Posterior vena cava (tissue), 2 donors: ENCODE data around the gene PCBP4. TPM values are rescaled to one million over a fixed set of nuclear protein-coding genes. Genes with fewer than 3 reads are reported as not detected.

Source experiments
- DNase-seq: peaks from one replicate; pipeline ENCODE4 v3.0.0-alpha.2; 2020; ENCODE audit warnings: low spot score
- intact Hi-C, 2 donors: fragments of 100-400 bp; cut with DNase I; formaldehyde crosslinking; loops; one replicate each; pipeline versions ENCODE4 v1.14.1 to v1.14.2; 2022 to 2023
- total RNA-seq, 2 donors: library from RNA; stranded (reverse); fragmentation: NEBNext Ultra II Directional; extraction: Animal tissue kit (Norgen Biotek cat#: 25700); gene quantifications; one replicate each; pipeline ENCODE4 v1.2.1, GENCODE V29; 2021
- donor health status: DM: yes; HTN: yes; CAD: no.
- donor health status: DM: yes; HTN: yes; CAD: no.

PCBP4 gene
- total RNA-seq, 2 donors from 2014 or later = 48.9 to 53.2 TPM

DNA sequence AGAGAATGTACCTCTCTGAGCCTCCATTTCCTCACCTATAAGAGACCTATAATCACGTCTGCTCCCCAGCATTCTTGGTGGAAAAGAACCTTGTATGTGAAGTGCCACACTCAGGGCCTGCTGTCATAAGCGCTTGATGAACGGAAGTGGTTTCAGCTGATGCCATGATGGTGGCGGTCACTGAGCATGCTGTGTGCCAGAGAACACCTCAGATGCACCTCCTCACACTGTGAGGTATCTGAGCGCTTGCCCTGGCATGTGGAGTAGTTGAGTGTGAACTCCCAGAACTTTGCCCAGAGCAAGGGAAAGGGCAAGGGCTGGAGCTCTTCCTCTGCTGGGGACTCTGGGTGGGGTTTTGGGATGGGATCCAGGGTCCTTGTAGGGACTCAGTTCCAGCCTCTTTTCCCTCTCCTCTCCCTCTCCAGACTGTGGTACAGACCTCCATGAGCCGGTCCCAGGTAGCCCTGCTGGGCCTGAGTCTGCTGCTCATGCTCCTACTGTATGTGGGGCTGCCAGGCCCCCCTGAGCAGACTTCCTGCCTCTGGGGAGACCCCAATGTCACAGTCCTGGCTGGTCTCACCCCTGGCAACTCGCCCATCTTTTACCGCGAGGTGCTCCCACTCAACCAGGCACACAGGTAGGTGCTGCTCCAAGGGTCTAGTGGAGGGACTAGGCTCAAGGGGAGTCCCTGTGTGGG lies 10.3 kb upstream of the PCBP4 start:
- intact Hi-C loops = loop anchor here in 1 of 2 donors (1.0 kb wide), 1 partner anchor 35 kb away; the partner anchor contains the start of gene PARP3
- DNase-seq = no peak

DNA sequence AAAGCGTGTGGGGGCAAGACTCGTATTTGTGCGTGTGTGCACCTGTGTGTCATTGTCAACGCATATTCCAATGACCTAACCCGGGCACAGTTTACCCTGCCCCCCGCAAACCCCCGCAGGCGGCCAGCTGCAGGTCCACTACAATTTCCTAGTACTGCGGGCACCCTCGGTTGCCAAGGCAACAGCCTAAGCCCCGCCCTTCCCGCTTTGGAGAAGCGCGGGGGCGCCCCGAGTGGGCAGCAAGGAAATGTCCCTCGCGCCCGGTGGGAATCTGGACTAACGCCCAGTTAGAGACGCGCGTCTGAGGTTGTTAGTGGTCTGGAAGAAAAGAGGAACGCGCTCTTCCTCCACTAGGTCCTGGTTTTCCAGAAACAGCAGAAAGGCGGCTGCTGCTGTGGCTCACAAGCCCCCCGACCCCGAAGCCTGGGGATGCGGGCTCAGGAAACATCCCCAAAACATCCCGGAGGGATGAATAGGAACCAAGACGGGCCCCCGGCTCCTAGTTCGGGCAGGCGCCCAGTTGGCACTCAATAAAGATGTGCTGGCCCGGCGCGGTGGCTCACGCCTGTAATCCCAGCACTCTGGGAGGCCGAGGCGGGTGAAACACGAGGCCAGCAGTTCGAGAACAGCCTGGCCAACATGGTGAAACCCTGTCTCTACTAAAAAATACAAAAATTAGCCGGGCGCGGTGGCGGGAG lies 8.7 kb upstream of the PCBP4 start:
- DNase-seq = peak; percentile 93
- intact Hi-C loops = loop anchor here in 1 of 2 donors (1.0 kb wide), 1 partner anchor 18 kb away; no protein-coding TSS in a partner anchor

DNA sequence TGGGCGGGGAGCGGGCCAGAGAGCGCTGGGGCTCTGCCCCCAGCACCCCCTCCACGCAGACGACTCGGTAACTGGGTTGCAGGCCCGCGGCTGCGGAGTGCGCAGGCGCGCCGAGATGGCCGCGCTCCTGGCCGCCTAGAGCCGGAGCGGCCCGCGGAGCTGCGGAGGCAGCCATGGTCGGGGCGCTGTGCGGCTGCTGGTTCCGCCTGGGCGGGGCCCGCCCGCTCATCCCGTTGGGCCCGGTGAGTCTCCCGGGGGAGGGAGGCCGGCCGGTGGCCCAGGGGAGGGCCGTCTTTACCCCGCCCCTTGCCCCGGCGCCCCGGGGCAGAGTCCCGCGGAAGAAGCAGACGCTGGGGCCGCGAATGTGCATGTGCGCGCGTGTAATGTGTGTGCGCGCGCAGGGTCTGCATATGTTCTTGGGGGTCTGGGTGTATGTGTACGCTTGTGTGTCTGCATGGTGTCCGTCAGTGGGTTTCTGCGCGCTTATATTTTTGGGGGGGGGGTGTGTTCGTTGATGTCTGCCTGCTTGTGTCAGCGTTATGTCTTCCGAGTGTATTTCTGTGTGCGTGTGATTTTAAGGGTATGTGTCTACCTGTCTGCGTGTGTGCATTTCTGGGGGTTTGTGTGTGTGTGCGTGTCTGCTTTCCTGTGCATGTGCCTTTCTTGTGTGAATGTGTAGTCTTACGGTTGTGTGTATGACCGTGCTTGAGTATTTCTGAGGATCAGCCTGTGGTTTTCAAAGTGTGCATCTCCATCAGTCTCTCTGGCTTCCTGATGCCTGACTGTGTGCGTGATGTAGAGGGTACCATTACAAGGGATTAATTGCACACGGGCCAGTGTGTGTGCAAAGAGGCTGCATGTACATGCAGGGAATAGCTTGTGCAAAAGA lies 8.0 kb upstream of the PCBP4 start, which contains the start of gene ABHD14A:
Gene ABHD14A, plus strand, starts transcription at position 102 of the 889 bp plus-strand sequence. Its CDS starts 72 bp downstream, at position 174.
- intact Hi-C loops = loop anchor here in 1 of 2 donors (1.0 kb wide), 1 partner anchor 19 kb away; no protein-coding TSS in a partner anchor
- DNase-seq = peak; percentile 92

DNA sequence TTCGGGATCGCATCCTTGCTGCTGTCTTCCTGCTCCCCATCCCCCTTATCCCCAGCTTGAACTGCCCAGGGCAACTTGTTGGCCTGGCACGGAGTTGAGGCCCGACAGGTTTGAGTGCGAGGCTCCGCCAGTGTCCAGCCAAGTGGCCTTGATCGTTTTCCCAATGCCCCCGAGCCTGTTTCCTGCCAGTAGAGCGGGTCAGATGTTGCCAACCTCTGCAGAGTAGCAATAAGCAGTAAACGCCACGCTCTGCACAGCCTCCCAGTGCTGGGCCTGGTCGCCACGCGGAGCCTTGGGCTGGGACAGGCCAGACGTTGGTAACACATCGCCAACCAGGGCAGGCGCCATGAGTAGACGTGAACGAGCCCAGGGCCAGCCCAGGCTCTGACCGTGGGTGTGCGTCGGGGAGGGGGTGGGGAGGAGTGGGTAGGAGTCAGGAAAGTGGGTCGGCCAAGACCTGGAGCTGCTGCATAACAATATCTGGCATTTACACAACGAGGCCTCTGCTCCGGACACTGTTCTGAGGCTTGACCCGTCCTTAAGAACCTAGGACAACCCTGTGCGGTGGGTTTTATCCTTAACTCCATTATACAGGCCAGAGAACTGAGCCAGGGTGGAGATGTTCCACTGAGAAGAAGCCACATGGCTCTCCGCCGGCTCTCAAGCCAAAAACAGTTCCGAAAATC lies 7.2 kb upstream of the PCBP4 start:
- DNase-seq = no peak
- intact Hi-C loops = no loop called here

DNA sequence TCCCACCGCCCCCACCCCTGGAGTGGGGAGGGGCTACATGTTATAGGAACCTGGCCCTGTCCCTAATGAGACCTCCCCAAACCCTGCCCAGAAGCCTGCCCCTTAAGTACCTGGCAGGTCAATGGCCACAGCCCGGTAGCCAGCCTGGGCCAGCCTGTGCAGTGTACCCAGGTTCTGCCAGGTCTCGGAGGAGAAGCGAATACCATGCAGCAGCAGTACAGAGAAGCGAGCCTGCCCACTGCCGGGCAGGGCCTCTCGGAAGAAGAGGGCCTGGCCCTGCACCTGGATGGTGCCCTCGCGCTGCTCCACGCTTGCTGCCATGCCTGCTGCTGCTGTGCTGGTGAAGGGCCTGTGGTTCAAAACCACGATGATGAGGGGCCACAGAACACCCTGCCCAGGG lies 4.1 kb upstream of the PCBP4 start:
- no peak for DNase-seq
- intact Hi-C loops = no loop called here

DNA sequence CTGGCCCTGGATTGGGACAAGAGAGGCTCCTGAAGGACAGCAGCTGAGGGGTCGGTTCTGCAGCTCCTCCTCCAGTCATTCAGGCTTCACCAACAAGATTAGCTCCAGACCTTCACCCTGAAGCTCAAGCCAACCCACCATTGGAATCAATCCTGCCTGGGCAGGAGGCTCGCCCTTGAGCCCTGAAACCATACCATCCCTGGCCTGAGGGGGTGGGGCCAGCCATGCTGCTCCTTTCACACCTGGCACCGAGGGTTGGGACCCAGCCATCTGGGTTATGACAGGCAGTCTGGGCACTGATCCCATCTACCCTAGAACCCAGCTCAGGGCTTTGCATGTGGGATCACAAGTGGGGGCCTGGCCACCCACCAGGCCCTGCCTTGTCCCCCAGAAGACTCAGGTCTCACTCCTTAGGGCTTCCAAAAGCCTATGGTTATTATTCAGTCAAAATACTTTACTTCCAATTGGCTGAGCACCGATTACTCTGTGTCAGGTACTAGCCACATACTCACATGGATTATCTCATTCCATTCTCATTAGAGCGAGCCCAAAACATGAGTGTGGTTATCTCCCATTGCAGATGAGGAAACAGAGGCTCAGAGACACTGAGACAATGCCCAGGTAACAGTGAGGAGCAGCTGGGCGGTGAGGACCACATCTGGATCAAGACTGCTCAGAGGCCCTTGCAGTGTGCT lies 3.5 kb upstream of the PCBP4 start:
- no peak for DNase-seq
- intact Hi-C loops = no loop called here

DNA sequence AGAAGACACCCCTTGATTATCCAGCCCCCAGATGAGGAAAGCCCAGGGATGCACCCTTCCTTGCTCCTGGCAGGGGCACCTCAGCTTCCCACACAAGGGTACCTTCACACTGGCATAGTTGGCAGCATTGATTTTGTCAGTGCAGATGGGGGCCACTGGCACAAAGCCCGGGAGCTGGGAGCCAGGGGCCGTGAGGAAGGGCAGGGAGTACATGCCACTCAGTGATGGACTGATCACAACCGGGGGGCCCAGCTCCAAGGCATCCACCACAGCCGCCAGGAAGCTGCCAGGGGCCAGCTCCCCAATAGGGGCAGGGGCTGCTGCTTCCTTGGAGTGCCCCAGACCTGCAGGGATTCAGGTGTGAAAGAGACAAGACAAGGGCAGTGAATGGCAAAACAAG lies 2.6 kb upstream of the PCBP4 start:
- intact Hi-C loops = no loop called here
- no peak for DNase-seq

DNA sequence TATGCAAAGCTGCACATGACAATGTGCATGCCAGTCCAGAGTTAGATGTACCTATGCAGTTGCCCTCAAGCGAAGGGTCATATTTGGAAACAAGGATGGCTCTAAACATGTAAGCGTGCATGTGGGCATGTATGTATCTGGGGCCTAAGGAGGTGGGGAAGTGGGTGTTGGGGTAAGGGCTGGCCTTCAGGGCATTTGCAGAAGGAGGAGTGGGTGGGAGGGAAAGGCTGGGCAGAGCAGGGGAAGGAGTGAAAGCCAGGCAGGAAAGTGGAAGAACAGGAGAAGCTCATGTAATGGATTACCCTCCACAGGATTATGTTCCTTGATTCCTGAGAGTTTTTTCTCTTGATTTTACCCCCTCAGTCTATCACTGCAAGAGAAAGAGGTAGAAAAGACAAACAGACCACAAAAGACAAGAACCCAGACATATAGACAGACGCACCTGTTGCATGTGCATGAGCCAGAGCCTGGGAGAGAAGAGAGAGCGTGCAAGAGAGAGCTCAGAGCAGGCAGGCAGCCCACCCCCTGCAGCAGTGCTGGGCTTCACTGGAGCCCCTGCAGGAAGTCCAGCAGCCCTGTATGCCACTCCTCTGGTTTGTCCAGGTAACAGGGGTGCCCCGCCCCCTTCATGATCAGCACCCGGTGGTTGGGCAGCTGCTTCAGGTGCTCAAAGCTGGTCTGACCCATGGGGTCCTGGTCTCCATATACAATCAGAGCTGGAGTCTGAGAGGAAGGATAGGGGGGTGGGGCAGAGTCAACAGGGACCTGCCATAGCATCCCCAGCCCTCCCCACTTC lies 1.8 kb upstream of the PCBP4 start:
- no peak for DNase-seq
- intact Hi-C loops = no loop called here

DNA sequence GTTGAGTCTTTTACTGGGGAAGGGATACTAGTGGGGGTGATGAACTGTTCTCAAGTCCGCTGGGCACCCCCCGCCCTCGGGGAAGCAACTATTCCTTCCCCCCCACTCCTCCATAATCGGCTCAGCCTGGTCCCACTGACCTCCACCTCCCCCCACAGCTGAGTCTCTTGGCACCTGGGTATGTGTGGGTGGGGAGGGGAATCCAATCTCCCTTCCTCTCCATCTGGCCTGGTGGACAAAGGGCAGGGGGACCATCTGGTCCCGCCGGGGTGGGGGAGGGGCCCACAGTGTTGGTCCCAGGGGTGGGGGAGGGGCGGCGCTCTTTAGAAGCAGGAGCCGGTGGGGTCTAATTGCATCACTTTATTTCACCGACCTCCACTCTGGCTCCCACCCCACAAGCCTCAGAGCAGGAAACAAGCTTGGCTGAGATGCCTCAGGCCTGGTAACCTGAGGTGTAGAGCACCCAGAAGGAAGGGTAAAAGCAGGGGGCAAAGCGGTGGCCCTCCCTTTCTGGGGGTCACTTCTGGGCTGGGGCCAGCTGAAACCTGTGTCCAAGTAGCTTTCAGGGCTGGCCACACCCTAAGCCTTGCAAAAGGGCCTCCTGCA lies 1.0 kb upstream of the PCBP4 start:
- intact Hi-C loops = no loop called here
- DNase-seq = no peak

DNA sequence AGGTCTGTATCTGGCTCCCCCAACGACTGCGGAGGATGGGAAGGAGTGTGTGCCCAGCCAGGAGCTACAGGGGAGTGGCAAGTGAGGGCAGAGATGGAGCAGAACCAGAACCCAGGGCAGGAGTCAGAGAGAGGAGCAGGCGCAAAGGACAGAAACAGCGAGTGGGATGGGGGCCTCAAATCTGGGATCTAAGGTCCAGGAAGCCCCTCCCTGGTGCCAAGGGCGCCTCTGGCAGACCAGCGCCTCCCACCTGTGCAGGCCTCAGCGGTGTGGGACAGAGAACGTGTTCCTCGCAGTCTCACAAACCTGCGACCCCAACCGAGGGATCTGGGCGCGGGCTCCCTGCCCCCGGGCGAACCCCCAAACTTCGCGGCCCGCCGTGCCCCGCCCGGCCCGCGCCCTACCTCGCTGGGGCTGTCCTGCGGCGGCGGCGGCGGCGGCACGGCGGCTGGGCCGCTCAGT lies 301 bp downstream of the PCBP4 start:
- intact Hi-C loops = no loop called here
- DNase-seq = no peak

DNA sequence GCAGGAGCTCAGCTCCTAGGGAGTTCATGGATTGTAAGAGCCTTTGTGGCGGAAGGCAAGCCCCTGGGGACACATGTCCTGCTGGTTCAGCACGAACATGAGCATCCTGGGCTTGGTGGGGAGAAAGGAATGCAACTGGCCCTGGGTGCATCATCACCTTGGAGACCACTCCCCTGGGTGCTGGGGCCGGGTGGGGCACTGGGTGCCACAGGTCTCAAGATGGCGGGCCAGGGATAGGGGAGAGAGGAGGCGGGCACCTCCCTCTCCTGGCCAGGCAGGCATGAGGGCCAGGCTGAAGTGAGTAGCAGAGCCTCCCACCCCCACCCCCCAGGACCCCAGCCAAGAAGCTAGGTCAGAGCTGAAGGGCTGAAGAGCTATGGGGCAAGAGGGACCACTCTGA lies 768 bp downstream of the PCBP4 start:
- intact Hi-C loops = no loop called here
- no peak for DNase-seq

DNA sequence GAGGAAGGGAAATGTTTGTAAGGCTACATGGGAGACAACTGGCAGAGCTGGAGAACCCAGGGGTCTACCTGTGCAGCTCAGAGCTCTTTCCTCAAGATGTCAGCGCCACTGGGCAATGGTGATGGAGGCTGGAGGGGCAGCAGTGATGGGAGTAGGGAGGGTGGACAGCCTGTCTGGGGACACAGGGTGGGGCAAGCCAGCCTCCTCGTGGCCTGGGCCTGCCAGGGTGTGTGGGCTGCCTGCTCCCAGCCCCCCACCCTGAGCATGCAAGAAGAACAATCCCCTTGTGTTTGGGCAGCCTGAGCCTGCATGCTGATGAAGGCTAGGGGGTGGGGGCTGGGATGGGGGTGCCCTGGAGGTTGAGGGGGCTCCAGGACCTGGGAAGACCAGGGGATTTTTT lies 1.2 kb downstream of the PCBP4 start:
- DNase-seq = no peak
- intact Hi-C loops = no loop called here

DNA sequence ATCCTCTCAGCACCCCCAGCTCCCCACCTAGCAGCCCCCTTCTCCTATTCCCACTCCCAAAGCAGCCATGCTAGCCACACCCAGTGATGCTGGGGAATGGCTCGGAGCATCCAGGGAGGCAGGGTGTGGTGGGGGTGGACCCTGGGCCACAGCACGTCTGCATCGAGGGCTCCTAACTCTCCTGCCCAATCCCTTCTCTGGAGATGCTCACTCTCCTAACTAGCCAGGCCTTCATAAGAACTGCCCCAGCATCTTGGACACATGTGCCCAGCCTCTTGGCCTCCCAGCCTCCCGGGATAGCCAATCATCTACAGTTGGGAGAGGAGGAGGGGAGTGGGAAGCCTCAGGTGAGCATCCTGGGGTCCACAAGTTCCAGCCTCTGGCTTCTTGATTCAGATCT lies 2.7 kb downstream of the PCBP4 start:
- intact Hi-C loops = no loop called here
- no peak for DNase-seq

DNA sequence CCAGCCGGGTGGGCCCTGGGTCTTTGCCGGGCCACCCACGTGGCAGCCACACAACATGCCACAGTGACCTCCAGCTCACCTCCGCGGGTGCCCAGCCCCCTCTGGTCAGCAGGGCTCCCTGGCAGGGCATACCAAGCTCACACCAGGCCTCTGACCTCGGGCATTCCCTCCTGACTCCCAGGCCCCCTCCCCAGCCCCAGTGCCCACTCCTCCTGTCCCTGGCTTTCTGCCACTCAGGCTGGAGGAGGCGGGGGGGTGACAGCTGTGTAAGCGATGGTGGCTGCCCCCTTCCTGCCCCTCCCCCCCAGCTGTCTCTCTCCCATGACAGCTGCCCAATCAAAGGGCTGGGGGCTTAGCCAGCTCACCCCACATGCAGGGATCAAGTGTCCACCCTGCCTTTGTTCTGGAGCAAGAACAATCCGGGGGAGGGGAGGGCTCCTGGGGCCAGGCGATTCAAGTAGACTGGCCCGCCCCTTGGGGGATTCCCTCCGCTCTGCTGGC lies 3.3 kb downstream of the PCBP4 start:
- intact Hi-C loops = no loop called here
- DNase-seq = no peak

DNA sequence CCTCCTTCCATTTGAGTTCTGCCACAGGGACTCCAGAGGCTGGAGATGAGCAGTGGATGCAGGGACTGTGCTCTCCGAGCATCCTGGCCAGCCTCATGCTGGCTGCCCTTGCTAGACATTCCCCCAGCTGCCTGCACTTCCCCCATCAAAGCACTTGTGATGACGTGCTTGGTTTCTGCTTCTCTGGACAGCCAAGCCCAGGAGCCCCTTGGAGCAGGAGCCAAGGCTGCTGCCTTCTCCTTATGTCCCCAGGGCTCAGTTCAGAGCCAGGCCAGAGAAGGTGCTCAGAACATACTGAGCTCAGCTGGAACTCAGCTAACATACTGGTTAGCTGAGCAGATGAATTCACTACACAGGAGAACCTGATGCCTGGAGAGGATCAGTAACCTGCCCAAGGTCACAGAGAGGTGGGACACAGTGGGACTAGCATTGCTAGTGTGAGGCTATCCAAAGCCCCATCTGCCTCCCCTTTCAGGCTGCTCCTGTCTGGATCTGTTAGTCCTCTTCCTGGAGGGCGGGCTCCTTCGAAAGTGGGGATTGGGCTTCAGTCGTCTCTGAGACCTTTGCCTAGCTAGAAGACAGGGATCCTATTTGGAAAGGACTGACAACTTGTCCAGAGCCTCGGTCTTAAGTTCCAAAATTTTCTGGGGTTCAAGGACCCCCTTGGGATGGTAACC lies 4.3 kb downstream of the PCBP4 start:
- no peak for DNase-seq
- intact Hi-C loops = no loop called here
